Hepatocyte (in vitro differentiated cells): ENCODE results near the gene GK.

ENCODE experiments used
- EZH2 ChIP-seq: fragments of 200-600 bp; sonication (generic); IDR thresholded peaks from 2 replicates; pipeline ENCODE4 v1.6.1; 2016; ENCODE audit warnings: antibody characterized with exemption, mild to moderate bottlenecking, borderline replicate concordance
- TF ChIP-seq, protein P1 (sequence below): fragments of 200-600 bp; sonication (generic); IDR thresholded peaks from 2 replicates; pipeline ENCODE4 v1.5.1; 2016; ENCODE audit warnings: antibody characterized with exemption, mild to moderate bottlenecking; ENCODE audit not compliant: poor library complexity

DNA sequence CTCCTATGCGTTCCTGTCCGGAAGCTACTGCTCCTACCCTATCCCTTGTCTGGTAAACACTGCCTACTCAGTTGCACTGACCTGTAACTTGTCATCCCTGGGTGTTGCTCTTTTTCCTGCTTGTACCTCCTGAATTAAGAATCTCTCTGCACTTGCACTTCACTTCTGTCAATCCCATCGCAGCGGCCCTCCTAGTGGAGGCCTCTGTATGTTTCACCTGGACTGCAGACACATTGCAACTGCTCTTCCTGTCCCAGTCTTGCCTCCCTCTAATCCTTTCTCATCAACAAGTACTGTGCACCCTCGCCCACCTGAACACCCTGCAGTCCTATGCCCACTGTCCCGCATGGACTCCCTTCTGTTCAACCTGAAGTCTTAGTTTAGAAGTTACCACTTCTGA is 8.0 kb downstream of the GK start:
- TF ChIP-seq, protein P1, sequence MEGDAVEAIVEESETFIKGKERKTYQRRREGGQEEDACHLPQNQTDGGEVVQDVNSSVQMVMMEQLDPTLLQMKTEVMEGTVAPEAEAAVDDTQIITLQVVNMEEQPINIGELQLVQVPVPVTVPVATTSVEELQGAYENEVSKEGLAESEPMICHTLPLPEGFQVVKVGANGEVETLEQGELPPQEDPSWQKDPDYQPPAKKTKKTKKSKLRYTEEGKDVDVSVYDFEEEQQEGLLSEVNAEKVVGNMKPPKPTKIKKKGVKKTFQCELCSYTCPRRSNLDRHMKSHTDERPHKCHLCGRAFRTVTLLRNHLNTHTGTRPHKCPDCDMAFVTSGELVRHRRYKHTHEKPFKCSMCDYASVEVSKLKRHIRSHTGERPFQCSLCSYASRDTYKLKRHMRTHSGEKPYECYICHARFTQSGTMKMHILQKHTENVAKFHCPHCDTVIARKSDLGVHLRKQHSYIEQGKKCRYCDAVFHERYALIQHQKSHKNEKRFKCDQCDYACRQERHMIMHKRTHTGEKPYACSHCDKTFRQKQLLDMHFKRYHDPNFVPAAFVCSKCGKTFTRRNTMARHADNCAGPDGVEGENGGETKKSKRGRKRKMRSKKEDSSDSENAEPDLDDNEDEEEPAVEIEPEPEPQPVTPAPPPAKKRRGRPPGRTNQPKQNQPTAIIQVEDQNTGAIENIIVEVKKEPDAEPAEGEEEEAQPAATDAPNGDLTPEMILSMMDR: no peak
- no peak for TF ChIP-seq EZH2
